Keratinocyte (primary cell): ENCODE results near the gene KCNH1. TPM values are rescaled to one million over a fixed set of nuclear protein-coding genes. Genes with fewer than 3 reads are reported as not detected.
A peak's percentile ranks its signal among the peaks of the same experiment; 100 is the strongest.

ENCODE experiments used
- DNase-seq: peaks from one replicate; pipeline ENCODE4 v3.0.0-alpha.2; 2011; ENCODE audit warnings: low read depth, missing footprints, low spot score
- FAIRE-seq: peaks from 2 replicates; lab custom pipeline; 2011; peaks lifted over from hg19 to GRCh38; lab: Jason Lieb, UNC
- H2AFZ ChIP-seq: 2 replicates; pipeline ENCODE4 v1.6.0; 2012; ENCODE audit warnings: low read length, control low read depth, inconsistent platforms; ENCODE audit not compliant: control insufficient read depth
- H3K27ac ChIP-seq: 2 replicates; pipeline ENCODE4 v1.5.1; 2011; ENCODE audit warnings: low read length; ENCODE audit not compliant: control insufficient read depth, insufficient read depth
- H3K27me3 ChIP-seq: 3 replicates; pipeline ENCODE4 v1.6.0; 2011; ENCODE audit warnings: low read length; ENCODE audit not compliant: control insufficient read depth, insufficient read depth; ENCODE audit errors: extremely low read depth
- H3K36me3 ChIP-seq, 2 experiments: 2 replicates in 1 of 2; 3 replicates in 1 of 2; pipeline ENCODE4 v1.5.1; 2011; ENCODE audit warnings: low read length in 2 of 2, mild to moderate bottlenecking in 1 of 2; ENCODE audit not compliant: control insufficient read depth in 2 of 2, insufficient read depth in 2 of 2; ENCODE audit errors: extremely low read depth in 1 of 2
- H3K4me1 ChIP-seq: 3 replicates; pipeline ENCODE4 v1.5.1; 2011; ENCODE audit warnings: low read length; ENCODE audit not compliant: control insufficient read depth, insufficient read depth; ENCODE audit errors: extremely low read depth
- H3K4me2 ChIP-seq: 3 replicates; pipeline ENCODE4 v1.6.0; 2011; ENCODE audit warnings: low read depth, low read length; ENCODE audit not compliant: control insufficient read depth, insufficient read depth; ENCODE audit errors: extremely low read depth
- H3K4me3 ChIP-seq, 3 experiments: fragments of 200-600 bp in 1 of 3; sonication (generic) in 1 of 3; 2 replicates in 2 of 3; 3 replicates in 1 of 3; pipeline ENCODE4 v1.5.1; 2011 to 2016; ENCODE audit warnings: low read length in 3 of 3, mild to moderate bottlenecking in 3 of 3, control low read depth in 2 of 3, inconsistent platforms in 1 of 3, low read depth in 1 of 3, mixed read lengths in 1 of 3, mixed run types in 1 of 3, moderate library complexity in 1 of 3; ENCODE audit not compliant: control insufficient read depth in 2 of 3, insufficient read depth in 2 of 3; ENCODE audit errors: extremely low read depth in 1 of 3
- H3K79me2 ChIP-seq: 2 replicates; pipeline ENCODE4 v1.6.0; 2012; ENCODE audit warnings: low read length; ENCODE audit not compliant: control insufficient read depth, insufficient read depth
- H3K9ac ChIP-seq: 3 replicates; pipeline ENCODE4 v1.6.0; 2011; ENCODE audit warnings: low read length; ENCODE audit not compliant: control insufficient read depth, insufficient read depth; ENCODE audit errors: extremely low read depth
- H3K9me1 ChIP-seq: 3 replicates; pipeline ENCODE4 v1.6.0; 2011; ENCODE audit warnings: low read length; ENCODE audit not compliant: control insufficient read depth, insufficient read depth; ENCODE audit errors: extremely low read depth
- H3K9me3 ChIP-seq: 2 replicates; pipeline ENCODE4 v1.5.1; 2012; ENCODE audit warnings: low read depth, low read length; ENCODE audit not compliant: control insufficient read depth
- H4K20me1 ChIP-seq: 3 replicates; pipeline ENCODE4 v1.6.0; 2011; ENCODE audit warnings: low read length; ENCODE audit not compliant: control insufficient read depth, insufficient read depth; ENCODE audit errors: extremely low read depth
- CTCF ChIP-seq, 3 experiments: IDR thresholded peaks in 1 of 3; conservative IDR thresholded peaks in 1 of 3; optimal IDR thresholded peaks in 1 of 3; 2 replicates in 2 of 3; 3 replicates in 1 of 3; pipeline versions ENCODE3 to v1.5.1; 2011; ENCODE audit warnings: low read length in 3 of 3, mild to moderate bottlenecking in 3 of 3, moderate library complexity in 2 of 3, control low read depth in 1 of 3, inconsistent platforms in 1 of 3; ENCODE audit not compliant: insufficient read depth in 2 of 3; ENCODE audit errors: extremely low read depth in 1 of 3
- EZH2 ChIP-seq: IDR thresholded peaks from one replicate; pipeline ENCODE4 v1.6.1; 2012; ENCODE audit warnings: inconsistent platforms, mild to moderate bottlenecking, low read length, moderate library complexity
- dilution Hi-C: fragments of 300-500 bp; cut with MboI; formaldehyde crosslinking; loops from one replicate; pipeline ENCODE4 v1.7.0; 2020; ENCODE audit warnings: low sequenced_read_pairs; ENCODE audit not compliant: extremely low pct_ligation_motif_present
- polyA plus RNA-seq, 5 experiments: library from polyadenylated mRNA; depleted of rRNA in 3 of 5; stranded (reverse) in 3 of 5; stranded (forward) in 1 of 5; unstranded in 1 of 5; fragments of >200 nt; gene quantifications; 1 replicate in 1 of 5; 2 replicates in 3 of 5; 3 replicates in 1 of 5; pipeline versions ENCODE4 v1.2.1 to v1.2.3, GENCODE V29; 2011 to 2012; ENCODE audit warnings: missing spikeins in 2 of 5, low read depth in 1 of 5, low replicate concordance in 1 of 5

The KCNH1 gene
- polyA plus RNA-seq, 1 donor (not counting 4 experiments of a cell fraction or from before 2014, with no cell fraction given) = not detected

GRCh38 chr1:210711825-210712612 lies 421.9 kb downstream of the KCNH1 start:
- H3K4me3 ChIP-seq = no peak overlapping the region
- no peaks in the 10 kb centered on the region for H3K36me3 ChIP-seq
- no peak overlapping the region for H2AFZ ChIP-seq
- no peaks in the 10 kb centered on the region for H3K9me3 ChIP-seq
- H3K9me1 ChIP-seq = no peaks in the 10 kb centered on the region
- dilution Hi-C loops = no loop called here
- no peaks in the 10 kb centered on the region for H3K79me2 ChIP-seq
- TF ChIP-seq EZH2 (no peak), CTCF (optimal IDR thresholded peaks at IDR 0.05 in 1 of 3, IDR thresholded peaks at IDR 0.05 in 1 of 3, conservative IDR thresholded peaks at IDR 0.05 in 1 of 3; ENCODE audit: extremely low read depth in 1 of 3, insufficient read depth in 2 of 3, low read length in 3 of 3) (peak in 1 of 3 experiments; percentile 10)
- H3K4me2 ChIP-seq = no peak overlapping the region
- no peaks in the 10 kb centered on the region for H3K4me1 ChIP-seq
- H3K27me3 ChIP-seq = no peaks in the 10 kb centered on the region
- no peaks in the 10 kb centered on the region for H4K20me1 ChIP-seq
- H3K27ac ChIP-seq = no peak overlapping the region
- FAIRE-seq (no peak), DNase-seq (no peak)
- no peak overlapping the region for H3K9ac ChIP-seq

- TF ChIP-seq CTCF (optimal IDR thresholded peaks at IDR 0.05 in 1 of 3, IDR thresholded peaks at IDR 0.05 in 1 of 3, conservative IDR thresholded peaks at IDR 0.05 in 1 of 3; ENCODE audit: extremely low read depth in 1 of 3, insufficient read depth in 2 of 3, low read length in 3 of 3) (no peak), EZH2 (no peak)
- no peaks in the 10 kb centered on the region for H3K9me1 ChIP-seq
- no peaks in the 10 kb centered on the region for H3K79me2 ChIP-seq
- H3K27me3 ChIP-seq = no peaks in the 10 kb centered on the region
- H3K27ac ChIP-seq = no peak overlapping the region
- no peaks in the 10 kb centered on the region for H3K4me1 ChIP-seq
- no peak for FAIRE-seq
- DNase-seq = no peak
- H3K4me3 ChIP-seq = no peak overlapping the region
- no peak overlapping the region for H3K9ac ChIP-seq
- no peak overlapping the region for H3K4me2 ChIP-seq
- dilution Hi-C loops = no loop called here
- no peaks in the 10 kb centered on the region for H4K20me1 ChIP-seq
- H3K9me3 ChIP-seq = no peaks in the 10 kb centered on the region
- no peaks in the 10 kb centered on the region for H3K36me3 ChIP-seq
- H2AFZ ChIP-seq = no peak overlapping the region
These were observed 424.2 kb downstream of the KCNH1 start for GRCh38 chr1:210709701-210710100.
